CD8-positive, alpha-beta memory T cell (primary cell): ENCODE results near the gene ZNF774. TPM values are rescaled to one million over a fixed set of nuclear protein-coding genes. Genes with fewer than 3 reads are reported as not detected.
"Not testable (repeated sequence)": the region's sequence is repeated elsewhere in the genome, so short reads cannot be mapped to it uniquely, and the experiment has no call there.

Source experiments
- CTCF ChIA-PET: fragments of 350-600 bp; sonication (Branson Sonifier 250); formaldehyde crosslinking; loops from one replicate; lab custom pipeline; 2021; ENCODE audit warnings: antibody characterized with exemption; lab: Charles Lee
- POLR2A ChIA-PET: fragments of 350-600 bp; sonication (Branson Sonifier 250); formaldehyde crosslinking; loops from one replicate; lab custom pipeline; 2021; ENCODE audit warnings: antibody characterized with exemption; lab: Charles Lee
- DNase-seq, 5 donors: peaks; one replicate each; pipeline versions ENCODE4 v3.0.0 to v3.0.0-alpha.2; 2020 to 2022; ENCODE audit warnings: mixed read lengths in 1 of 5
- H3K27ac ChIP-seq: one replicate; pipeline ENCODE4 v1.7.0; 2013; ENCODE audit warnings: low read depth, mild to moderate bottlenecking, low read length, moderate library complexity
- H3K27me3 ChIP-seq: 2 replicates; pipeline ENCODE4 v1.7.0; 2013; ENCODE audit warnings: low read length, mild to moderate bottlenecking; ENCODE audit not compliant: insufficient read depth, poor library complexity, severe bottlenecking
- H3K36me3 ChIP-seq: 2 replicates; pipeline ENCODE4 v1.7.0; 2013; ENCODE audit warnings: mild to moderate bottlenecking, low read length, moderate library complexity; ENCODE audit not compliant: insufficient read depth
- H3K4me1 ChIP-seq: 2 replicates; pipeline ENCODE4 v1.7.0; 2013; ENCODE audit warnings: mild to moderate bottlenecking, low read length, moderate library complexity; ENCODE audit not compliant: insufficient read depth
- H3K4me3 ChIP-seq: 2 replicates; pipeline ENCODE4 v1.7.0; 2013; ENCODE audit warnings: mild to moderate bottlenecking, low read length
- H3K9me3 ChIP-seq: 2 replicates; pipeline ENCODE4 v1.7.0; 2013; ENCODE audit warnings: mild to moderate bottlenecking, low read length
- H3K27ac Mint-ChIP-seq, 8 donors: one replicate each; pipeline ENCODE4 v1.8.0; 2020 to 2021; ENCODE audit warnings: mixed read lengths in 8 of 8, mild to moderate bottlenecking in 6 of 8, inconsistent platforms in 3 of 8, moderate library complexity in 3 of 8
- H3K27me3 Mint-ChIP-seq, 2 donors: one replicate each; pipeline ENCODE4 v1.8.0; 2020 to 2021; ENCODE audit warnings: mixed read lengths in 2 of 2, mild to moderate bottlenecking in 1 of 2, moderate library complexity in 1 of 2
- H3K36me3 Mint-ChIP-seq, 3 donors: one replicate each; pipeline ENCODE4 v1.8.0; 2020 to 2021; ENCODE audit warnings: mixed read lengths in 3 of 3, inconsistent platforms in 1 of 3, mild to moderate bottlenecking in 1 of 3
- H3K4me1 Mint-ChIP-seq, 3 donors: one replicate each; pipeline ENCODE4 v1.8.0; 2020 to 2021; ENCODE audit warnings: mixed read lengths in 3 of 3, inconsistent platforms in 1 of 3, mild to moderate bottlenecking in 1 of 3
- H3K4me3 Mint-ChIP-seq, 7 donors: one replicate each; pipeline ENCODE4 v1.8.0; 2020 to 2021; ENCODE audit warnings: mixed read lengths in 7 of 7, mild to moderate bottlenecking in 6 of 7, moderate library complexity in 4 of 7, inconsistent platforms in 2 of 7
- H3K9me3 Mint-ChIP-seq, 5 donors: one replicate each; pipeline ENCODE4 v1.8.0; 2020 to 2022; ENCODE audit warnings: mixed read lengths in 5 of 5, mild to moderate bottlenecking in 3 of 5, moderate library complexity in 2 of 5, inconsistent platforms in 1 of 5
- polyA plus RNA-seq: library from polyadenylated mRNA; unstranded; fragments of 300-500 nt; fragmentation: Illumina TruSeq; gene quantifications from one replicate; pipeline ENCODE4 v1.2.3, GENCODE V29; 2021
- total RNA-seq, 2 experiments: library from RNA; stranded (reverse); gene quantifications; one replicate each; pipeline ENCODE4 v1.2.3, GENCODE V29; 2021

ZNF774 gene
- total and polyA plus RNA-seq, 3 experiments from 2014 or later = 0.50 to 0.64 TPM; not detected in 1

GRCh38 chr15:90347431-90348065 lies 4.5 kb upstream of the ZNF774 start:
- H3K27ac ChIP-seq, CTCF ChIA-PET, H3K36me3 Mint-ChIP-seq, H3K27ac Mint-ChIP-seq, H3K27me3 Mint-ChIP-seq, POLR2A ChIA-PET, H3K27me3 ChIP-seq, H3K4me3 ChIP-seq, DNase-seq, H3K36me3 ChIP-seq, H3K9me3 ChIP-seq, H3K9me3 Mint-ChIP-seq, H3K4me3 Mint-ChIP-seq: not testable (repeated sequence)
- peaks cover 18% of the 10 kb centered on the region for H3K4me1 ChIP-seq
- peaks cover 16 to 19% (median 18%) of the 10 kb centered on the region in 3 donors for H3K4me1 Mint-ChIP-seq

GRCh38 chr15:90348456-90348855 lies 3.6 kb upstream of the ZNF774 start:
- no peak overlapping the region for H3K4me3 ChIP-seq
- CTCF ChIA-PET = no interaction called here
- Mint-ChIP-seq H3K36me3 (no peaks in the 10 kb centered on the region), H3K4me3 (no peak overlapping the region), H3K4me1 (peaks cover 13 to 14% (median 14%) of the 10 kb centered on the region in 3 donors), H3K9me3 (no peaks in the 10 kb centered on the region), H3K27me3 (peaks cover 0 to 2% of the 10 kb centered on the region in 2 donors), H3K27ac (no peak overlapping the region)
- H3K4me1 ChIP-seq = peaks cover 9% of the 10 kb centered on the region
- POLR2A ChIA-PET = no interaction called here
- no peak for DNase-seq
- no peaks in the 10 kb centered on the region for H3K27me3 ChIP-seq
- H3K27ac ChIP-seq = no peak overlapping the region
- no peaks in the 10 kb centered on the region for H3K36me3 ChIP-seq
- no peaks in the 10 kb centered on the region for H3K9me3 ChIP-seq

GRCh38 chr15:90349072-90349471 lies 3.0 kb upstream of the ZNF774 start:
- CTCF ChIA-PET = no interaction called here
- Histone ChIP-seq H3K27ac (no peak overlapping the region), H3K27me3 (no peaks in the 10 kb centered on the region), H3K36me3 (no peaks in the 10 kb centered on the region), H3K9me3 (no peaks in the 10 kb centered on the region), H3K4me3 (no peak overlapping the region), H3K4me1 (peaks cover 6% of the 10 kb centered on the region)
- Mint-ChIP-seq H3K4me3 (no peak overlapping the region), H3K27ac (no peak overlapping the region), H3K4me1 (peaks cover 13 to 14% (median 14%) of the 10 kb centered on the region in 3 donors), H3K9me3 (no peaks in the 10 kb centered on the region), H3K36me3 (no peaks in the 10 kb centered on the region), H3K27me3 (peaks cover 0 to 2% of the 10 kb centered on the region in 2 donors)
- no peak for DNase-seq
- POLR2A ChIA-PET = no interaction called here

- Mint-ChIP-seq H3K36me3 (no peaks in the 10 kb centered on the region), H3K27me3 (peaks cover 0 to 2% of the 10 kb centered on the region in 2 donors)
Measured at GRCh38 chr15:90349821-90350220, 2.3 kb upstream of the ZNF774 start.

GRCh38 chr15:90351479-90352106 lies 491 bp upstream of the ZNF774 start:
- Mint-ChIP-seq H3K4me1 (peaks cover 13 to 14% (median 14%) of the 10 kb centered on the region in 3 donors), H3K4me3 (peak overlapping the region; percentile 86 to 92 (median 87)), H3K9me3 (no peaks in the 10 kb centered on the region), H3K36me3 (no peaks in the 10 kb centered on the region), H3K27ac (peak overlapping the region in 6 of 8 donors; percentile 19 to 82 (median 67)), H3K27me3 (peaks cover 0 to 2% of the 10 kb centered on the region in 2 donors)
- Histone ChIP-seq H3K27ac (no peak overlapping the region), H3K27me3 (no peaks in the 10 kb centered on the region), H3K36me3 (no peaks in the 10 kb centered on the region), H3K4me3 (peak overlapping the region; percentile 88), H3K9me3 (no peaks in the 10 kb centered on the region), H3K4me1 (peaks cover 6% of the 10 kb centered on the region)
- ChIA-PET POLR2A (interaction anchor here (1.4 kb wide), 1 partner anchor 37 kb away, joined by 8 read pairs; the partner anchor contains the start of gene IQGAP1), CTCF (interaction anchor here (1.5 to 2.2 kb wide), 2 partner anchors 10 to 296 kb away, joined by 3 to 8 read pairs; no protein-coding TSS in a partner anchor)
- DNase-seq = peak in 1 of 5 donors; percentile 50

More at GRCh38 chr15:90349821-90350220, 2.3 kb upstream of the ZNF774 start:
- ChIA-PET CTCF (interaction anchor here (1.2 kb wide), 1 partner anchor 133 kb away, joined by 3 read pairs; no protein-coding TSS in a partner anchor), POLR2A (no interaction called here)
- Mint-ChIP-seq H3K4me1 (peaks cover 13 to 14% (median 14%) of the 10 kb centered on the region in 3 donors), H3K27ac (peak overlapping the region in 1 of 8 donors; percentile 65), H3K4me3 (peak overlapping the region in 4 of 7 donors; percentile 8 to 70 (median 46)), H3K9me3 (no peaks in the 10 kb centered on the region)
- peaks cover 6% of the 10 kb centered on the region for H3K4me1 ChIP-seq
- H3K4me3 ChIP-seq = no peak overlapping the region
- H3K36me3 ChIP-seq = no peaks in the 10 kb centered on the region
- no peak overlapping the region for H3K27ac ChIP-seq
- H3K9me3 ChIP-seq = no peaks in the 10 kb centered on the region
- DNase-seq = no peak
- no peaks in the 10 kb centered on the region for H3K27me3 ChIP-seq

GRCh38 chr15:90354986-90355385 lies 2.9 kb downstream of the ZNF774 start:
- Mint-ChIP-seq H3K4me1 (peaks cover 9 to 12% (median 11%) of the 10 kb centered on the region in 3 donors), H3K36me3 (no peaks in the 10 kb centered on the region), H3K27ac (no peak overlapping the region), H3K9me3 (no peaks in the 10 kb centered on the region), H3K4me3 (peak overlapping the region in 1 of 7 donors; percentile 30), H3K27me3 (no peaks in the 10 kb centered on the region)
- ChIA-PET CTCF (interaction anchor here (1.1 kb wide), 1 partner anchor 39 kb away, joined by 4 read pairs; no protein-coding TSS in a partner anchor), POLR2A (no interaction called here)
- no peaks in the 10 kb centered on the region for H3K36me3 ChIP-seq
- no peak overlapping the region for H3K4me3 ChIP-seq
- no peaks in the 10 kb centered on the region for H3K27me3 ChIP-seq
- no peaks in the 10 kb centered on the region for H3K9me3 ChIP-seq
- H3K4me1 ChIP-seq = peaks cover 6% of the 10 kb centered on the region
- DNase-seq = no peak
- no peak overlapping the region for H3K27ac ChIP-seq

GRCh38 chr15:90358124-90359033 lies 6.3 kb downstream of the ZNF774 start:
- Mint-ChIP-seq H3K4me1 (peaks cover 13 to 17% (median 15%) of the 10 kb centered on the region in 3 donors), H3K27me3 (no peaks in the 10 kb centered on the region), H3K4me3 (peak overlapping the region in 1 of 7 donors; percentile 56), H3K9me3 (no peaks in the 10 kb centered on the region), H3K27ac (no peak overlapping the region), H3K36me3 (no peaks in the 10 kb centered on the region)
- ChIA-PET POLR2A (no interaction called here), CTCF (no interaction called here)
- H3K4me3 ChIP-seq = no peak overlapping the region
- no peaks in the 10 kb centered on the region for H3K27me3 ChIP-seq
- H3K9me3 ChIP-seq = no peaks in the 10 kb centered on the region
- DNase-seq = no peak
- no peaks in the 10 kb centered on the region for H3K36me3 ChIP-seq
- peaks cover 9% of the 10 kb centered on the region for H3K4me1 ChIP-seq
- H3K27ac ChIP-seq = no peak overlapping the region
